ENCODE measurements around the gene KSR2. TPM values are rescaled to one million over a fixed set of nuclear protein-coding genes. Genes with fewer than 3 reads are reported as not detected.

Gene KSR2
- total and polyA plus RNA-seq, 2 experiments from 2014 or later = under 0.01 to 0.02 TPM

DNA sequence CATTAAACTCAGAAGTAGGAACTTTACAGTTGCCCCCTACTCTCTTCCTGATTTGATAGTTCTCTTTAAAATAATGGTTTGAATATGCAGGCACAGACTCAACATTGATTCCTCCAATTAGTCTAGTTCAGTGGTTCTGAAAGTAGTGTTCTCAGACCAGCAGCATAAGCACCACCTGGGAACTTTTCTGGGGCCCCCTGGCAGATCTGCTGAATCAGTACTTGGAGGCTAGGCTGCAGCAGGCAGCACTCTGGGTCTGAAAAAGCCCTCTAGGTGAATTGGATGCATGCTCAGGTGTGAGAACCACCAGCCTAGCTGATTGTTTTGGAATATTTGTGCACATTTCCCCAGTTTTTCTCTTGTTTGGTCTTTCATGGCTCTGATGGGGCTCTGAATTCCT, 408.8 kb downstream of the KSR2 start:
- Histone ChIP-seq H3K27me3 (no peaks in the 10 kb centered on the region), H3K4me3 (no peak overlapping the region), H3K36me3 (no peaks in the 10 kb centered on the region), H3K27ac (no peak overlapping the region), H3K9me3 (ENCODE audit: low read depth) (no peaks in the 10 kb centered on the region), H3K4me1 (ENCODE audit: low read depth) (no peaks in the 10 kb centered on the region)
- TF ChIP-seq, protein P1, sequence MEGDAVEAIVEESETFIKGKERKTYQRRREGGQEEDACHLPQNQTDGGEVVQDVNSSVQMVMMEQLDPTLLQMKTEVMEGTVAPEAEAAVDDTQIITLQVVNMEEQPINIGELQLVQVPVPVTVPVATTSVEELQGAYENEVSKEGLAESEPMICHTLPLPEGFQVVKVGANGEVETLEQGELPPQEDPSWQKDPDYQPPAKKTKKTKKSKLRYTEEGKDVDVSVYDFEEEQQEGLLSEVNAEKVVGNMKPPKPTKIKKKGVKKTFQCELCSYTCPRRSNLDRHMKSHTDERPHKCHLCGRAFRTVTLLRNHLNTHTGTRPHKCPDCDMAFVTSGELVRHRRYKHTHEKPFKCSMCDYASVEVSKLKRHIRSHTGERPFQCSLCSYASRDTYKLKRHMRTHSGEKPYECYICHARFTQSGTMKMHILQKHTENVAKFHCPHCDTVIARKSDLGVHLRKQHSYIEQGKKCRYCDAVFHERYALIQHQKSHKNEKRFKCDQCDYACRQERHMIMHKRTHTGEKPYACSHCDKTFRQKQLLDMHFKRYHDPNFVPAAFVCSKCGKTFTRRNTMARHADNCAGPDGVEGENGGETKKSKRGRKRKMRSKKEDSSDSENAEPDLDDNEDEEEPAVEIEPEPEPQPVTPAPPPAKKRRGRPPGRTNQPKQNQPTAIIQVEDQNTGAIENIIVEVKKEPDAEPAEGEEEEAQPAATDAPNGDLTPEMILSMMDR (IDR thresholded peaks at IDR 0.05; ENCODE audit: low read depth, low read length) = no peak
- DNase-seq (ENCODE audit: low read depth in 1 of 2, low spot score in 1 of 2) = no peak

DNA sequence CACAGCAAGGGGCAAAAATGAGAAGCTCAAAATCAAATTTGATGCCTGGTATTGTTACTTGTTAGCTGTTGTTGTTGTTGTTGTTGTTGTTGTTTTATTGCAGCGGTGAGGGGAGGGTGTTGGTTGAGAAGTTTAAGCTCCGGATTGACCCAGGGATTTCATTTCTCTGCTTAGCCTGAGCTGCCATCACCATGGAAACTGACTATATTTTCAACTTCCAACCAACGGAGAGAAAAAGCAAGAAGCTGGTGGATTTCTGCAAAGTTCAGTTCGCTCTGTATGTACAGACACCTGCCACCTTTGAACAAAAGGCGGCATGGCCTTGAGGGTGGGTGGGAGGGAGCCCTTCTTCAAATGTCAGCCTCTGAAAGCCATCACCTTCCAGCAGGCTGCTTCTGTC, 412.9 kb downstream of the KSR2 start:
- no peak overlapping the region for H3K4me3 ChIP-seq
- no peaks in the 10 kb centered on the region for H3K27me3 ChIP-seq
- TF ChIP-seq, protein P1 (IDR thresholded peaks at IDR 0.05; ENCODE audit: low read depth, low read length) = no peak
- H3K36me3 ChIP-seq = no peaks in the 10 kb centered on the region
- no peaks in the 10 kb centered on the region for H3K9me3 ChIP-seq (ENCODE audit: low read depth)
- H3K27ac ChIP-seq = no peak overlapping the region
- no peak for DNase-seq (ENCODE audit: low read depth in 1 of 2, low spot score in 1 of 2)
- H3K4me1 ChIP-seq (ENCODE audit: low read depth) = no peaks in the 10 kb centered on the region

DNA sequence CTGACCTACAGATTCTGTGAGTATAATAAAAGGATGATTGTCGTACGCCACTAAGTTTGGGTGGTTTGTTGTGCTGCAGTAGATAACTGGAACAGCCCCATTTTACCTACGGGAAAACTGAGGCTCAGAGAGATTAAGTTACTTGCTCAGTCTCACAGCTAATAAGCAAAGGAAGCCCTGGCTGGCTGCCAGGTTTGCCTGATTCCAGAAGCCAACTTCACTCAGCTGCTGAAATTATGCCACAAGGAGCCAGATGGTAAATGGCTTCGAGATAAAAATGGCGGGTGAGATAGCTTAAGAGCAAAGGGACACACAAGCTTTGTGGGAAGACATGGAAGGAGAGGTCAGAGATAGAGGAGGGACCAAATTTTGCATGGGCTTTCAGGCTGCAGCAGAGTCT, 415.8 kb downstream of the KSR2 start:
- no peaks in the 10 kb centered on the region for H3K9me3 ChIP-seq (ENCODE audit: low read depth)
- no peak overlapping the region for H3K4me3 ChIP-seq
- H3K27ac ChIP-seq = no peak overlapping the region
- H3K4me1 ChIP-seq (ENCODE audit: low read depth) = no peaks in the 10 kb centered on the region
- no peaks in the 10 kb centered on the region for H3K27me3 ChIP-seq
- DNase-seq (ENCODE audit: low read depth in 1 of 2, low spot score in 1 of 2) = no peak
- TF ChIP-seq, protein P1 (IDR thresholded peaks at IDR 0.05; ENCODE audit: low read depth, low read length) = no peak
- no peaks in the 10 kb centered on the region for H3K36me3 ChIP-seq

DNA sequence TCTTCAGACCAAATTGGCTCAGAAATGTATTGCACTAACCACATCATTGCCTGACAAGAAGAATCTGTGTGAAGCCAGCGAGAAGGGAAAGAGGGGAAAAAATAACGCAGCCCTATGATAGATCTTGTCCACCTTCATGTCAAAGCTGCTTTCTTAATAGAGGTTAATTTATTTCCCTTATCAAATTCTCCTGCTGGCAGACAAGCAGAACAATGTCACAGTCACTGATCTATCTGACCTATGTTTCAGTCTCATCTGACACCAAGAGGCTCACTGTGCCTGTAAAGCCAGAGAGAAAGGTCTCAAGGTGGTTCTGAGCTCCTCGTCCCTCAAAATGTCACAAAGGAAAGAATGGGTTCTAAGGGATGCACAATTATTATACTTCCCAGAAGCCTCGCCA, 417.1 kb downstream of the KSR2 start:
- H3K27me3 ChIP-seq = no peaks in the 10 kb centered on the region
- no peaks in the 10 kb centered on the region for H3K36me3 ChIP-seq
- TF ChIP-seq, protein P1 (IDR thresholded peaks at IDR 0.05; ENCODE audit: low read depth, low read length) = no peak
- no peaks in the 10 kb centered on the region for H3K4me1 ChIP-seq (ENCODE audit: low read depth)
- no peak overlapping the region for H3K27ac ChIP-seq
- H3K4me3 ChIP-seq = no peak overlapping the region
- H3K9me3 ChIP-seq (ENCODE audit: low read depth) = no peaks in the 10 kb centered on the region
- DNase-seq (ENCODE audit: low read depth in 1 of 2, low spot score in 1 of 2) = no peak

- Histone ChIP-seq H3K9me3 (ENCODE audit: low read depth) (no peaks in the 10 kb centered on the region), H3K4me3 (no peak overlapping the region), H3K27me3 (no peaks in the 10 kb centered on the region), H3K36me3 (no peaks in the 10 kb centered on the region), H3K4me1 (ENCODE audit: low read depth) (no peaks in the 10 kb centered on the region), H3K27ac (no peak overlapping the region)
- TF ChIP-seq, protein P1 (IDR thresholded peaks at IDR 0.05; ENCODE audit: low read depth, low read length) = no peak
- DNase-seq (ENCODE audit: low read depth in 1 of 2, low spot score in 1 of 2) = no peak
These were observed 421.6 kb downstream of the KSR2 start for GRCh38 chr12:117547209-117547608.

DNA sequence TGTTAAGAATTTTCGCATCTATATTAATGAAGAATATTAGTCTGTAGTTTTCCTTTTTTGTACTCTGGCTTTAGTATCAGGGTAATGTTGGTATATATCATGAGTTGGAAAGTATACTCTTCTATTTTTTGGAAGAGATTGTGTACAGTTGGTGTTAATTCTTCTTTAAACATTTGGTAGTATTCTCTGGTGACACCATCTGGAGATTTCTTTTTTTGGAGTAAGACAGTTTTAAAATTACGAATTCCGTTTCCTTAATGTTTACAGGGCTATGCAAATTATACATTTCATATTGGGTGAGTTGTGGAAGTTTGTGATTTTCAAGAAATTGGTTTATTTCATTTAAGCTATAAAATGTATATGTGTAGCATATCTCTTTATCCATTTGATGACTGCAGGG, 423.6 kb downstream of the KSR2 start:
- no peak overlapping the region for H3K27ac ChIP-seq
- DNase-seq (ENCODE audit: low read depth in 1 of 2, low spot score in 1 of 2) = no peak
- TF ChIP-seq, protein P1 (IDR thresholded peaks at IDR 0.05; ENCODE audit: low read depth, low read length) = no peak
- H3K4me3 ChIP-seq = no peak overlapping the region
- no peaks in the 10 kb centered on the region for H3K4me1 ChIP-seq (ENCODE audit: low read depth)
- H3K9me3 ChIP-seq (ENCODE audit: low read depth) = no peaks in the 10 kb centered on the region
- no peaks in the 10 kb centered on the region for H3K36me3 ChIP-seq
- H3K27me3 ChIP-seq = no peaks in the 10 kb centered on the region
